ENCODE results near the gene PATJ. TPM values are rescaled to one million over a fixed set of nuclear protein-coding genes. Genes with fewer than 3 reads are reported as not detected.

Gene PATJ
- total RNA-seq, 1 experiment from 2014 or later: 47.3 TPM

DNA sequence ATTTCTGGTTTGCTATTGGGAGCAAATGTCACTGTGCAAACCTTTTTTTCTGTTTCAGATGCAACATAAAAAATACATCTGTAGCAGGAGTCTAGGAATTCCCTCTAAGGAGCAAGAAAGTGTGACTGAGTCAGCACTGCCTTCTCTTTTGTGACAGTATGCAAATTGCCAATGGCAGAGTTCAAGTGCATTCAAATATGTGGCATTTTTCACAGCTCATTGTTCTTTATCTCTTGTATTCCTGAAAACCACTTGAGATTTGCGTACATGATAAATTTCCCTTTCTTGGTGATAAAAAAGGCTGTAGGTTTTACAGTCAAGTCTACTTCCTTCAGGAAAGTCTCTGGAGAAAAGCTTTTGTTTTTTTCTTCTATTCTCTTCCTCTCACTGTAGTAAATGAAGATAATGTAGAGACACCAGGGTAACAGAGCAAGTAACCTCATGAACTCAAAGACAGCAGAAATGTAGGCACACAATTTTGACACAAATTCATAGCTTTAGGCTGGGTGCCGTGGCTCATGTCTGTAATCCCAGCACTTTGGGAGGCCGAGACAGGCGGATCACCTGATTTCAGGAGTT lies 322.6 kb downstream of the PATJ start:
- Histone ChIP-seq H3K23me2 (ENCODE audit: insufficient read length, low read depth, low read length, poor library complexity, severe bottlenecking) (no peaks in the 10 kb centered on the region), H3T11ph (ENCODE audit: low read length) (no peak overlapping the region), H3K27ac (ENCODE audit: insufficient read length, low read depth, low read length) (no peak overlapping the region), H2BK5ac (ENCODE audit: insufficient read length, low read length) (no peak overlapping the region), H2BK15ac (ENCODE audit: low read depth, low read length) (no peak overlapping the region), H4K5ac (ENCODE audit: insufficient read length, low read depth, low read length) (no peak overlapping the region), H2BK12ac (ENCODE audit: insufficient read length, low read depth, low read length) (no peak overlapping the region), H3K79me2 (ENCODE audit: insufficient read depth, low read length) (no peaks in the 10 kb centered on the region; the same call in 1 of the 2 replicates), H3K9me3 (ENCODE audit: control insufficient read depth, low read depth, low read length) (peaks cover 5% of the 10 kb centered on the region), H3K4me2 (ENCODE audit: insufficient read depth, insufficient read length, low read length) (no peak overlapping the region), H2AFZ (ENCODE audit: low read length) (no peak overlapping the region), H3K56ac (ENCODE audit: insufficient read length, low read depth, low read length) (no peak overlapping the region), H3K4me1 (ENCODE audit: insufficient read depth, low read length) (no peaks in the 10 kb centered on the region), H2BK20ac (ENCODE audit: low read depth, low read length, poor library complexity, severe bottlenecking) (no peak overlapping the region), H3K79me1 (ENCODE audit: insufficient read depth, low read depth, low read length, poor library complexity, severe bottlenecking) (no peaks in the 10 kb centered on the region), H3K14ac (ENCODE audit: insufficient read depth, low read length) (no peak overlapping the region), H4K20me1 (ENCODE audit: control insufficient read depth, insufficient read depth, insufficient read length) (no peaks in the 10 kb centered on the region), H3K18ac (ENCODE audit: insufficient read length, low read depth, low read length) (no peak overlapping the region), H4K8ac (replicated peaks; ENCODE audit: insufficient read length, low read depth, low read length) (no peak overlapping the region), H3K9ac (ENCODE audit: extremely low read depth, insufficient read length, low read length) (no peak overlapping the region), H2BK120ac (ENCODE audit: low read depth, low read length, poor library complexity, severe bottlenecking) (no peak overlapping the region), H3K4ac (ENCODE audit: low read depth, low read length) (no peak overlapping the region), H3K23ac (ENCODE audit: insufficient read length, low read depth, low read length) (no peak overlapping the region), H2AK5ac (ENCODE audit: insufficient read length, low read length) (no peak overlapping the region), H4K91ac (ENCODE audit: insufficient read length, low read depth, low read length) (no peak overlapping the region), H3K27me3 (ENCODE audit: insufficient read depth, low read length) (no peaks in the 10 kb centered on the region)
- Mint-ChIP-seq H3K27ac (no peak overlapping the region), H3K4me1 (peaks cover 0 to 17% of the 10 kb centered on the region in 2 experiments; a peak in 3 of 4 replicates), H3K36me3 (ENCODE audit: insufficient read depth in 1 of 3, low read depth in 3 of 3) (peaks cover 19 to 24% (median 23%) of the 10 kb centered on the region in 3 experiments), H3K27me3 (ENCODE audit: low read depth) (peaks cover 2% of the 10 kb centered on the region), H3K4me3 (no peak overlapping the region), H3K9me3 (peaks cover 6 to 16% of the 10 kb centered on the region in 2 experiments)
- TF ChIP-seq, protein P1, sequence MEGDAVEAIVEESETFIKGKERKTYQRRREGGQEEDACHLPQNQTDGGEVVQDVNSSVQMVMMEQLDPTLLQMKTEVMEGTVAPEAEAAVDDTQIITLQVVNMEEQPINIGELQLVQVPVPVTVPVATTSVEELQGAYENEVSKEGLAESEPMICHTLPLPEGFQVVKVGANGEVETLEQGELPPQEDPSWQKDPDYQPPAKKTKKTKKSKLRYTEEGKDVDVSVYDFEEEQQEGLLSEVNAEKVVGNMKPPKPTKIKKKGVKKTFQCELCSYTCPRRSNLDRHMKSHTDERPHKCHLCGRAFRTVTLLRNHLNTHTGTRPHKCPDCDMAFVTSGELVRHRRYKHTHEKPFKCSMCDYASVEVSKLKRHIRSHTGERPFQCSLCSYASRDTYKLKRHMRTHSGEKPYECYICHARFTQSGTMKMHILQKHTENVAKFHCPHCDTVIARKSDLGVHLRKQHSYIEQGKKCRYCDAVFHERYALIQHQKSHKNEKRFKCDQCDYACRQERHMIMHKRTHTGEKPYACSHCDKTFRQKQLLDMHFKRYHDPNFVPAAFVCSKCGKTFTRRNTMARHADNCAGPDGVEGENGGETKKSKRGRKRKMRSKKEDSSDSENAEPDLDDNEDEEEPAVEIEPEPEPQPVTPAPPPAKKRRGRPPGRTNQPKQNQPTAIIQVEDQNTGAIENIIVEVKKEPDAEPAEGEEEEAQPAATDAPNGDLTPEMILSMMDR (conservative IDR thresholded peaks at IDR 0.05): no peak
- no CpG with 5 or more reads among the region's 4 CpGs for WGBS (ENCODE audit: extremely low coverage, insufficient read length, low lambda C conversion rate)
- DNase-seq: no peak

All from H9 (cell line).